Aorta (tissue), 5 donors: ENCODE measurements around the gene TBX6. TPM values are rescaled to one million over a fixed set of nuclear protein-coding genes. Genes with fewer than 3 reads are reported as not detected.
A peak's percentile ranks its signal among the peaks of the same experiment; 100 is the strongest.

ENCODE experiments used
- ATAC-seq: fragments of 200-7000 bp; cut with Tn5 transposase; one replicate; pipeline ENCODE4 v1.9.1; 2022; ENCODE audit warnings: moderate library complexity; ENCODE audit not compliant: low FRiP score
- DNase-seq, 2 donors: peaks; one replicate each; pipeline ENCODE4 v3.0.0-alpha.2; 2020
- H3K27ac ChIP-seq, 2 donors: one replicate each; pipeline ENCODE4 v1.5.1; 2013; ENCODE audit warnings: low read length in 2 of 2, mild to moderate bottlenecking in 2 of 2, moderate library complexity in 2 of 2, control low read depth in 1 of 2, inconsistent platforms in 1 of 2, low read depth in 1 of 2
- H3K27me3 ChIP-seq, 2 donors: one replicate each; pipeline ENCODE4 v1.6.1; 2013; ENCODE audit warnings: control low read depth in 1 of 2, low read length in 1 of 2, mild to moderate bottlenecking in 1 of 2, moderate library complexity in 1 of 2; ENCODE audit not compliant: insufficient read depth in 2 of 2, control insufficient read depth in 1 of 2
- H3K36me3 ChIP-seq, 2 donors: one replicate each; pipeline ENCODE4 v1.6.1; 2013; ENCODE audit warnings: control low read depth in 1 of 2, low read length in 1 of 2, mild to moderate bottlenecking in 1 of 2; ENCODE audit not compliant: insufficient read depth in 2 of 2, control insufficient read depth in 1 of 2
- H3K4me1 ChIP-seq, 2 donors: one replicate each; pipeline ENCODE4 v1.6.1; 2013; ENCODE audit warnings: low read length in 2 of 2, control low read depth in 1 of 2, mild to moderate bottlenecking in 1 of 2, moderate library complexity in 1 of 2; ENCODE audit not compliant: insufficient read depth in 2 of 2, control insufficient read depth in 1 of 2
- H3K4me3 ChIP-seq, 2 donors: one replicate each; pipeline ENCODE4 v1.5.1; 2013; ENCODE audit warnings: low read length in 2 of 2, control low read depth in 1 of 2, mild to moderate bottlenecking in 1 of 2
- H3K9me3 ChIP-seq: one replicate; pipeline ENCODE4 v1.6.1; 2013; ENCODE audit warnings: mild to moderate bottlenecking, low read length; ENCODE audit not compliant: control insufficient read depth
- WGBS, 2 donors: extraction: QIAGEN DNeasy Blood & Tissue Kit; methylation state at CpG; one replicate each; pipeline ENCODE4 v1.1.7; 2013; 5-methylcytosine and 5-hydroxymethylcytosine counted together
- intact Hi-C, 2 donors: fragments of 100-400 bp; cut with DNase I; formaldehyde crosslinking; loops; one replicate each; pipeline versions ENCODE4 v1.14.2 to v1.15.0; 2022
- polyA plus RNA-seq, 2 donors: library from polyadenylated mRNA; stranded (reverse); fragments of 200-250 nt; gene quantifications; one replicate each; pipeline ENCODE4 v1.2.3, GENCODE V29; 2013
- total RNA-seq, 2 donors: library from RNA; stranded (reverse); fragmentation: NEBNext Ultra II Directional; extraction: Animal tissue kit (Norgen Biotek cat#: 25700); gene quantifications; one replicate each; pipeline ENCODE4 v1.2.1, GENCODE V29; 2021
- donor health status: healthy with polysubstance abuse.
- donor health status: Bipolar disorder and iron deficiency.
- donor health status: DM: no; HTN: no; CAD: no.
- donor health status: DM: no; HTN: no; CAD: no.
- donor health status: DM: yes; HTN: yes; CAD: no.

The TBX6 gene
- total and polyA plus RNA-seq, 4 donors = 0.62 to 1.7 (median 1.4) TPM; not detected in 1

DNA sequence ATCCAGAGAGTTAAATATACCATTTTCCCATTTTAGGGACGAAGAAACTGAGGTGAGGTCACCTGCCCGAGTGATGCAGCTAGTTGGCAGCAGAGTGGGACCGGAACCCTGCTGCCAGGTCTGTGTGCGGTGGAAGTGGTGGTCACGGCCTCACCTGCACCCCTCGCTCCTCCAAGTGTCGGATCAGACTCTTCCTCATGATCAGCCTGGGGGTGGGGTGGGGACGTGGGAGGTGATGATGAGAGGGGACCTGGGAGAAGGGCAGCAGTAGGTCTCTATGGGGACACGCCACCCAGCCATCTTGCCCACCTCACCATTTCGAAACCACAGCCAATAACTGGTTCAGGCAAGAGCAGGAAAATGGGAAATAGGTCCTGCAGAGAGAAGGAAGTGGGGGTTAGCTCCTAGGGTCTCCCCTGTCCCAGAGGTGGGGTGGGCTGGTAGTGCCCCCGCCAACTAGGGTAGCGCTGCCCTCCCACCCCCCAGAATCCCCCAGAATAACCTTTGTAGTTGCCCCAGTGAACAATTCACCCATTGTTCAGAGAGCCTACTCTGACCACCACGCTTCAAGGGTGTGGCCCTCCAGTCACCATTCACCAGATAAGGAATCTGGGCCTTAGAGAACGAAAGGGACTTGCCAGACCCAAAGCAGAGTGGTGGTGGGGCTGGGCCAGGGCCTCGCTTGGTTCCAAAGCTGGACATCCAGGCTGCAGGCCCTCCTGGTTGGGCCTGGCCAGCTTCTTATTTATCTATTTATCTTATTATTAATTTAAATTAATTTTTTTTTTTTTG, 16.5 kb upstream of the TBX6 start:
- Histone ChIP-seq H3K4me1 (no peaks in the 10 kb centered on the region), H3K36me3 (peaks cover 2 to 5% of the 10 kb centered on the region in 2 donors), H3K27ac (no peak overlapping the region), H3K4me3 (no peak overlapping the region), H3K9me3 (no peaks in the 10 kb centered on the region), H3K27me3 (no peaks in the 10 kb centered on the region)
- ATAC-seq (no peak), DNase-seq (no peak)
- 87 to 88% methylated on average over 15 of the region's 15 CpGs for WGBS, 2 donors
- intact Hi-C loops = no loop called here

- Histone ChIP-seq H3K36me3 (peaks cover 2 to 5% of the 10 kb centered on the region in 2 donors), H3K27ac (no peak overlapping the region), H3K4me1 (no peaks in the 10 kb centered on the region), H3K4me3 (no peak overlapping the region), H3K9me3 (no peaks in the 10 kb centered on the region), H3K27me3 (no peaks in the 10 kb centered on the region)
- intact Hi-C loops = no loop called here
- no peak for ATAC-seq
- DNase-seq = no peak
- WGBS, 2 donors = 67 to 70% methylated on average over 6 of the region's 6 CpGs
Observed at GRCh38 chr16:30104492-30104891, 12.8 kb upstream of the TBX6 start.

- no peak for ATAC-seq
- Histone ChIP-seq H3K36me3 (peaks cover 2 to 5% of the 10 kb centered on the region in 2 donors), H3K4me1 (no peaks in the 10 kb centered on the region), H3K4me3 (no peak overlapping the region), H3K27me3 (no peaks in the 10 kb centered on the region), H3K9me3 (no peaks in the 10 kb centered on the region), H3K27ac (no peak overlapping the region)
- DNase-seq = no peak
- intact Hi-C loops = no loop called here
- 79 to 82% methylated on average over 4 of the region's 4 CpGs for WGBS, 2 donors
Observed at GRCh38 chr16:30104090-30104489, 12.4 kb upstream of the TBX6 start.

GRCh38 chr16:30096862-30097563, 5.3 kb upstream of the TBX6 start:
- intact Hi-C loops = loop anchor here in 1 of 2 donors (2.0 to 10.0 kb wide), 2 partner anchors 24 to 308 kb away; partner anchors contain the start of gene ZNF771
- no peaks in the 10 kb centered on the region for H3K9me3 ChIP-seq
- ATAC-seq (no peak), DNase-seq (no peak)
- WGBS, 2 donors = 96% methylated on average over 18 of the region's 18 CpGs
- H3K27me3 ChIP-seq = no peaks in the 10 kb centered on the region
- no peak overlapping the region for H3K27ac ChIP-seq
- H3K4me1 ChIP-seq = no peaks in the 10 kb centered on the region
- peaks cover 0 to 2% of the 10 kb centered on the region in 2 donors for H3K36me3 ChIP-seq
- no peak overlapping the region for H3K4me3 ChIP-seq

- Histone ChIP-seq H3K4me3 (peak within 1 kb of the TSS; percentile 79 to 82), H3K36me3 (peaks cover 0 to 2% of the 10 kb centered on the region in 2 donors), H3K27ac (peak within 1 kb of the TSS; percentile 45 to 72), H3K4me1 (no peaks in the 10 kb centered on the region), H3K27me3 (no peaks in the 10 kb centered on the region), H3K9me3 (no peaks in the 10 kb centered on the region)
- DNase-seq (peak; percentile 96), ATAC-seq (peak; percentile 84)
- WGBS, 2 donors = 9% methylated on average over 67 to 77 of the region's 77 CpGs
- intact Hi-C loops = loop anchor here in 1 of 2 donors (2.0 to 10.0 kb wide), 2 partner anchors 25 to 309 kb away; partner anchors contain the start of gene ZNF771
Observed at GRCh38 chr16:30096105-30096861, 4.6 kb upstream of the TBX6 start, which contains the start of gene YPEL3. YPEL3 (minus strand) TSS chr16:30096213; CDS start chr16:30095482, 731 bp downstream.

DNA sequence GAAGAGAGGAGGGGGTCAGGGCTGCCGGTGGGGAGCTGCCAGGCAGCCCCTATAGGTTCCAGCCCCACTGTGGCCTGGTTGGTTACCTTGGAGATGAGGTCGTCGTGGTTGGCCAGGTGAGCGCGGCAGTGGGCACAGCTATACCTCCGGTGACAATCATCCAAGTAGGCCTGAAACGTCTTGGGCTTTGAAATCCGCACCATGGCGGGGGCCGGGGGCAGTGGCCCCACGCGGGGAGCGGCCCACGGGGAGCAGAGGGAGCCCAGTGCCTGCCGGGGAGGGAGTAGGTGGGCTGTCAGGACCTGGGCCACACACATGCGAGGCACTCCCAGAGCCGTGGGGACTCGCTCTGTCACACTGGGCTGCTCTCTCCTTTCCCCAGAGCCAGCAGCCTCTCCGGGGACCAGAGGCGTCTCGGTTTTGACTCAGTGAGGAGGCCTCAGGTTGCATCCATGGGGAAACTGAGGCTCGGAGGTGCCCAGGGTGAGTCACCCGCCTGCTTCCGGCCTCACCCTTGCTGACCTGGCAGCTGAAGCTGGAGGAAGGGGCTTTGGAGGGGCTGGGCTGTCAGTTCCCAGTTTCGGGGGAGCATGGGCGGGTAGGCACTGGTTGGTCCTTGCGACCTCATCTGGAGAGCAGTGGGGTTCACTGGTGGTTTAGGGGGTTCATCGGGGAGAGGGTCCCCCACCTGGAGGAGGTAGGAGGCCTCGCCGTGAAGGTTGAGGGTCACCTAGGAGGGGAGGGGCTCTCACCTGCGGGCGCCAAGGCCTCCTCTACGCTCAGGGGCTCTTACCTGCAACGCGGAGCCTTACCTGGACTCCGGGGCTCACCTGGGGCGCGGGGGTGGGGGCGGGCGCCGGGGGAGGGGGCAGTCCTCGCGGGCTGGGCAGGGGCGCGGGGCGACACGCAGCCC, 3.7 kb upstream of the TBX6 start:
- Histone ChIP-seq H3K36me3 (peaks cover 0 to 2% of the 10 kb centered on the region in 2 donors), H3K4me3 (peak overlapping the region; percentile 79 to 82), H3K9me3 (no peaks in the 10 kb centered on the region), H3K4me1 (no peaks in the 10 kb centered on the region), H3K27me3 (no peaks in the 10 kb centered on the region), H3K27ac (peak overlapping the region; percentile 45 to 66)
- intact Hi-C loops = loop anchor here in 1 of 2 donors (2.0 to 10.0 kb wide), 2 partner anchors 25 to 309 kb away; partner anchors contain the start of gene ZNF771
- WGBS, 2 donors = 13 to 14% methylated on average over 40 to 47 of the region's 47 CpGs
- DNase-seq (no peak), ATAC-seq (no peak)

- peaks cover 0 to 2% of the 10 kb centered on the region in 2 donors for H3K36me3 ChIP-seq
- DNase-seq (no peak), ATAC-seq (no peak)
- 73 to 81% methylated on average over 11 of the region's 11 CpGs for WGBS, 2 donors
- no peaks in the 10 kb centered on the region for H3K4me1 ChIP-seq
- H3K27me3 ChIP-seq = no peaks in the 10 kb centered on the region
- peak overlapping the region in 1 of 2 donors; percentile 66 for H3K27ac ChIP-seq
- H3K9me3 ChIP-seq = no peaks in the 10 kb centered on the region
- peak overlapping the region in 1 of 2 donors; percentile 79 for H3K4me3 ChIP-seq
- intact Hi-C loops = loop anchor here in 1 of 2 donors (10.0 kb wide), 1 partner anchor 310 kb away; the partner anchor contains the start of gene ZNF771
Observed at GRCh38 chr16:30094541-30095165, 2.9 kb upstream of the TBX6 start.
